Astrocyte of the spinal cord (primary cell): ENCODE measurements around the gene ZDHHC13.

Source experiments
- DNase-seq: peaks from one replicate; pipeline ENCODE4 v3.0.0; 2011; ENCODE audit warnings: low read depth, low spot score
- H3K4me3 ChIP-seq: 2 replicates; pipeline ENCODE4 v1.5.1; 2011; ENCODE audit warnings: low read depth, mild to moderate bottlenecking, low read length, moderate library complexity
- in situ Hi-C: cut with HindIII; loops from 2 replicates; pipeline ENCODE4 v1.10.0; 2017; ENCODE audit warnings: low sequenced_read_pairs
- TF ChIP-seq, protein P1 (sequence below): IDR thresholded peaks from 2 replicates; pipeline ENCODE4 v1.5.1; 2012; ENCODE audit warnings: low read depth, mild to moderate bottlenecking, low read length, inconsistent platforms

Gene ZDHHC13, protein sequence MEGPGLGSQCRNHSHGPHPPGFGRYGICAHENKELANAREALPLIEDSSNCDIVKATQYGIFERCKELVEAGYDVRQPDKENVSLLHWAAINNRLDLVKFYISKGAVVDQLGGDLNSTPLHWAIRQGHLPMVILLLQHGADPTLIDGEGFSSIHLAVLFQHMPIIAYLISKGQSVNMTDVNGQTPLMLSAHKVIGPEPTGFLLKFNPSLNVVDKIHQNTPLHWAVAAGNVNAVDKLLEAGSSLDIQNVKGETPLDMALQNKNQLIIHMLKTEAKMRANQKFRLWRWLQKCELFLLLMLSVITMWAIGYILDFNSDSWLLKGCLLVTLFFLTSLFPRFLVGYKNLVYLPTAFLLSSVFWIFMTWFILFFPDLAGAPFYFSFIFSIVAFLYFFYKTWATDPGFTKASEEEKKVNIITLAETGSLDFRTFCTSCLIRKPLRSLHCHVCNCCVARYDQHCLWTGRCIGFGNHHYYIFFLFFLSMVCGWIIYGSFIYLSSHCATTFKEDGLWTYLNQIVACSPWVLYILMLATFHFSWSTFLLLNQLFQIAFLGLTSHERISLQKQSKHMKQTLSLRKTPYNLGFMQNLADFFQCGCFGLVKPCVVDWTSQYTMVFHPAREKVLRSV

DNA sequence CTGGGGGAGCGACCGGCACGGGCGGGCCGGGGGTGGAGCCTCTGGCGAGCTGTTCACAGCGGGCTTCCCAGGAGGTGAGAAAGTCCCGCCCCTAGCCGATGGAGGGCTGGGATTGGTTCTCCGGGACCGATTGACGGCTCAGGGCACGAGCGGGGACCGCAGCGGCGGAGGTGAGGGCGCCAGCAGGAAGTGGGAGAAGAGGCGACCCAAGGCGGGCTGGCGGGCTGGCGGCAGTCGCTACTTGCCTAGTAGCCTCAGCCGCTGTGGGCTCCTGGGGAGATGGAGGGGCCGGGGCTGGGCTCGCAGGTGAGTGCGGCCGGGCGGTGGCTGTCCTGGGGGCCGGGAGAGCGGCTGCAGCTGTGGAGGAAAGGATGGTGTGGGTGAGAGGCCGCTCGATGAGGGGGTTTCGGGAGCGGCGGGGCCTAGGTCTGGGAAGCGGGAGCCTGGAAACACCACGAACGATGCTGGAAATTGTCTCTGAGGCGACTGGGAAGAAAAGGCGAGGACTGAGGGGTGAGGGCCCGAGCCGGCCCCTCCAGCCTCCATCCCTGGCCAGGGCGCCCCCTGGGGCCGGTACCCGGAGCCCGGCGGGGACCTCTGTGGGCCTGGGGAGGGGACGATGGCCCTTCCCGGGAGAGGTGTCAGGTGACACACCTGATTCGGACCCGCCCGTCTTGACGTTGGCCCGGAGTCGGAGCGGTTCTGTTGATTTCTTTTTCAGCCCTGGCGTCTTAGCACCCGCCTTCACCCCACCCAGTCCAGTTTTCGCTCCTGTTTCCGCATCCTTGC, at the start of gene ZDHHC13:
TSS of gene ZDHHC13 (plus strand) at position 198 of the 789 bp plus-strand sequence. CDS start at position 280, 82 bp downstream.
- in situ Hi-C loops = no loop called here
- H3K4me3 ChIP-seq = peak within 1 kb of the TSS; percentile 78
- TF ChIP-seq, protein P1, sequence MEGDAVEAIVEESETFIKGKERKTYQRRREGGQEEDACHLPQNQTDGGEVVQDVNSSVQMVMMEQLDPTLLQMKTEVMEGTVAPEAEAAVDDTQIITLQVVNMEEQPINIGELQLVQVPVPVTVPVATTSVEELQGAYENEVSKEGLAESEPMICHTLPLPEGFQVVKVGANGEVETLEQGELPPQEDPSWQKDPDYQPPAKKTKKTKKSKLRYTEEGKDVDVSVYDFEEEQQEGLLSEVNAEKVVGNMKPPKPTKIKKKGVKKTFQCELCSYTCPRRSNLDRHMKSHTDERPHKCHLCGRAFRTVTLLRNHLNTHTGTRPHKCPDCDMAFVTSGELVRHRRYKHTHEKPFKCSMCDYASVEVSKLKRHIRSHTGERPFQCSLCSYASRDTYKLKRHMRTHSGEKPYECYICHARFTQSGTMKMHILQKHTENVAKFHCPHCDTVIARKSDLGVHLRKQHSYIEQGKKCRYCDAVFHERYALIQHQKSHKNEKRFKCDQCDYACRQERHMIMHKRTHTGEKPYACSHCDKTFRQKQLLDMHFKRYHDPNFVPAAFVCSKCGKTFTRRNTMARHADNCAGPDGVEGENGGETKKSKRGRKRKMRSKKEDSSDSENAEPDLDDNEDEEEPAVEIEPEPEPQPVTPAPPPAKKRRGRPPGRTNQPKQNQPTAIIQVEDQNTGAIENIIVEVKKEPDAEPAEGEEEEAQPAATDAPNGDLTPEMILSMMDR = peak; percentile 56
- peak; percentile 84 for DNase-seq

DNA sequence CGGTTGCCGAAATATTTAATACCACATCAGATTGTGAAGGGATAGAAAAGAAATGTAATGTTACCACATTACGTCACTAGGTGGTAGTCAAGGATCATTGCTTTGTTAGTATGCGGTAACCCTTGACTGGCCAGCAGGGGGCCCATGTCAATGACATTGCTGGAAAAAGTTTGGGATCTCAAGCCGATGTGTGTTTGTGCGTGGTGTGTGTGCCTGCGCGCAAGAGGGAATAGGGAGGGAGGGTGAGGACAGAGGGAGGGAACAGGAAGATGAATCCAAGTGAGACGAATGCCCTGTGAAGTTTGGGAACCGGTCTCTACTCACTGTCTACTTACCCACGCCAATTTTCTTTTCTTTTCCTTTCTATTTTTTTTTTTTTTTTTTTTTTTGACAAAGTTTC, 45.7 kb upstream of the ZDHHC13 start:
- peak overlapping the region; percentile 6 for H3K4me3 ChIP-seq
- TF ChIP-seq, protein P1 = peak; percentile 95
- peak; percentile 78 for DNase-seq
- in situ Hi-C loops = no loop called here

DNA sequence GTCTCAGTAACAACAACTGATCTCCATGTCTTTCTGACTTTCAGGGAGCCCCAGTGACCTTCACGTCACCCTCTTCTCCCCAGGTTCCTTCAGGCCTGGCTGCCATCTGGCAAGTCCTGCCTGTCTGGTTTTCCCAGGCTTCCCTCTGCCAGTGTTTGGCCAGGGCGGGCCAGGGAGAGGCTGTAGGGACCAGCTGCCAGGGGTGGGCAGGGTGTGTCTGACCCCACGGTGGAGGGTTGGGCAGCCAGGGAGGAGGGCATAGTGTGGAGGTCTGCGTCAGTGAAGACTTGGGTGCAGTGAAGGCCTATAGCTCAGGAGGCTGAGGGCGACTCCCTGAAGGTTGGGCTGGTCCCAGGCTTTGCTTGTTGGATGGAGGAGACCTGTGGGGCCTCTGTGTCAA, 44.5 kb upstream of the ZDHHC13 start:
- no peak overlapping the region for H3K4me3 ChIP-seq
- DNase-seq = no peak
- in situ Hi-C loops = no loop called here
- TF ChIP-seq, protein P1 = no peak

GRCh38 chr11:19073454-19074415, 43.2 kb upstream of the ZDHHC13 start:
- TF ChIP-seq, protein P1 = no peak
- no peak for DNase-seq
- H3K4me3 ChIP-seq = no peak overlapping the region
- in situ Hi-C loops = no loop called here

- DNase-seq = no peak
- TF ChIP-seq, protein P1 = no peak
- no peak overlapping the region for H3K4me3 ChIP-seq
- in situ Hi-C loops = no loop called here
Observed at GRCh38 chr11:19075636-19076035, 41.3 kb upstream of the ZDHHC13 start.
